ENCODE results near the gene ST3GAL2.

DNA sequence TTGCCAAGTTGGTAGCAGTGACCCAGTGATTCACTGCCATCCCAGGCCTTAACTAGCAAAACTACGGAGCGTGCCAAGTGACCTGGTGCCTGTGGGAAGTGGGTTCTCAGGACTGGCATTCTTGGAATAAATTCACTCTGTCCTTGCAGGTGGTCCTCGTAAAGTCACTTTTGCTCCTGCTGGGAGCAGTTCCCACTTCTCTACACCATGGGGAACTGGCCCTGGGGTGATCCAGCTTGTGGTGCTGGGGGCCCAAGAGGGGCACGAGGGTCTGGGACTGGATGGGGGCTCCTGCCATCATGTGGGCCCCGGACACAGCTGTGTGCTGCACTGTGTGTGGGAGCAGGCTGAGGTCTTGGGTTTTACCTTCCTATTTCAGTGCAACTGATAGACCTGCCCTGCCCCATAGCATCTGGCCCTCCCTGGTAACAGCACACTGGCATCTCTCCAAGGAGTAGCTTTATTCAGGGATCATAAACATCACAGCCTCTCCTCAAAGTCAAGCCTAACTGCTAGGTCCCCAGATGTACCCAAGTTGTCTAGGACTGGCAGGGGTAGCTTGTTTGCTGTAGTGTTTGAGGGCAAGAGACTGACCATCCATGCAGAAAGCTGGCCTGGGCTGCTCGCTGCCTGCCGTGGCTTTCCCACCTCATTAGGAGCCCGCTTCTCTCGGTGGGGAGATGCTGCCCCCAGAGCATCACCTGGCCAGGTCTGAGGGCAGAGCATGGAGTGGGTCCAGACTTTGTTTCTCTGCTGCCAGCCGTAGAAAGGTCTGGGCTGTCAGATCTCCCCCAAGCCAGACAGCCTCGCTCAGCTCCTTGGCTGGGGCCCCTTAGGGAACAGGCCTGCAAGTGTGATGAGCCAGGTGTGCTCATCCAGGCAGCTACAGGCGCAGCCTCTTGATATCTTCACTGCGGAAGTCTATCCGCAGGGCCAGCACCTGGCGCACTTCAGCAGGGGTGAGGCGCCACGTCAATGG is 41.5 kb upstream of the ST3GAL2 start:
- TF ChIP-seq, protein P1, sequence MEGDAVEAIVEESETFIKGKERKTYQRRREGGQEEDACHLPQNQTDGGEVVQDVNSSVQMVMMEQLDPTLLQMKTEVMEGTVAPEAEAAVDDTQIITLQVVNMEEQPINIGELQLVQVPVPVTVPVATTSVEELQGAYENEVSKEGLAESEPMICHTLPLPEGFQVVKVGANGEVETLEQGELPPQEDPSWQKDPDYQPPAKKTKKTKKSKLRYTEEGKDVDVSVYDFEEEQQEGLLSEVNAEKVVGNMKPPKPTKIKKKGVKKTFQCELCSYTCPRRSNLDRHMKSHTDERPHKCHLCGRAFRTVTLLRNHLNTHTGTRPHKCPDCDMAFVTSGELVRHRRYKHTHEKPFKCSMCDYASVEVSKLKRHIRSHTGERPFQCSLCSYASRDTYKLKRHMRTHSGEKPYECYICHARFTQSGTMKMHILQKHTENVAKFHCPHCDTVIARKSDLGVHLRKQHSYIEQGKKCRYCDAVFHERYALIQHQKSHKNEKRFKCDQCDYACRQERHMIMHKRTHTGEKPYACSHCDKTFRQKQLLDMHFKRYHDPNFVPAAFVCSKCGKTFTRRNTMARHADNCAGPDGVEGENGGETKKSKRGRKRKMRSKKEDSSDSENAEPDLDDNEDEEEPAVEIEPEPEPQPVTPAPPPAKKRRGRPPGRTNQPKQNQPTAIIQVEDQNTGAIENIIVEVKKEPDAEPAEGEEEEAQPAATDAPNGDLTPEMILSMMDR (IDR thresholded peaks at IDR 0.05): no peak
- TF ChIP-seq POLR2A (IDR thresholded peaks at IDR 0.05): no peak

Measured in suprapubic skin (tissue), 3 donors.